Stimulated activated CD8-positive, alpha-beta memory T cell treated with anti-CD3 and anti-CD28 coated beads, Interleukin-12 subunit alpha, Interleukin-12 subunit beta, amount 100 ng/mL, for 4 hours (primary cell): ENCODE measurements around the gene C17orf67.
A peak's percentile ranks its signal among the peaks of the same experiment; 100 is the strongest.

Experiments used
- DNase-seq: peaks from one replicate; pipeline ENCODE4 v3.0.0-alpha.2; 2020; ENCODE audit warnings: low read depth

C17orf67 gene

GRCh38 chr17:56808503-56808902, 25.2 kb downstream of the C17orf67 start:
- DNase-seq: no peak

- DNase-seq: no peak
Measured at GRCh38 chr17:56807723-56808122, 26.0 kb downstream of the C17orf67 start.

- DNase-seq: no peak
Measured at GRCh38 chr17:56806949-56807348, 26.8 kb downstream of the C17orf67 start.

GRCh38 chr17:56804454-56804853, 29.3 kb downstream of the C17orf67 start:
- no peak for DNase-seq

GRCh38 chr17:56803071-56803470, 30.6 kb downstream of the C17orf67 start:
- DNase-seq: no peak

GRCh38 chr17:56801459-56802178, 32.1 kb downstream of the C17orf67 start:
- DNase-seq: no peak

- no peak for DNase-seq
Measured at GRCh38 chr17:56798916-56799315, 34.8 kb downstream of the C17orf67 start.

GRCh38 chr17:56796536-56796935, 37.2 kb downstream of the C17orf67 start:
- DNase-seq: no peak

- DNase-seq: no peak
Measured at GRCh38 chr17:56795221-56795865, 38.4 kb downstream of the C17orf67 start.

- DNase-seq: no peak
Measured at GRCh38 chr17:56793957-56794356, 39.8 kb downstream of the C17orf67 start.

- DNase-seq: no peak
Measured at GRCh38 chr17:56793531-56793930, 40.2 kb downstream of the C17orf67 start.

GRCh38 chr17:56792267-56792666, 41.5 kb downstream of the C17orf67 start:
- no peak for DNase-seq

- peak; percentile 13 for DNase-seq
Measured at GRCh38 chr17:56786989-56787482, 46.7 kb downstream of the C17orf67 start.

- DNase-seq: no peak
Measured at GRCh38 chr17:56785997-56786680, 47.6 kb downstream of the C17orf67 start.

- no peak for DNase-seq
Measured at GRCh38 chr17:56785405-56785804, 48.3 kb downstream of the C17orf67 start.

GRCh38 chr17:56782338-56782737, 51.4 kb downstream of the C17orf67 start:
- no peak for DNase-seq

GRCh38 chr17:56781906-56782305, 51.8 kb downstream of the C17orf67 start:
- no peak for DNase-seq

- peak; percentile 75 for DNase-seq
Measured at GRCh38 chr17:56779898-56780777, 53.6 kb downstream of the C17orf67 start.

- no peak for DNase-seq
Measured at GRCh38 chr17:56779322-56779721, 54.4 kb downstream of the C17orf67 start.

- no peak for DNase-seq
Measured at GRCh38 chr17:56778898-56779297, 54.8 kb downstream of the C17orf67 start.

GRCh38 chr17:56777859-56778258, 55.9 kb downstream of the C17orf67 start:
- no peak for DNase-seq

GRCh38 chr17:56774650-56775049, 59.1 kb downstream of the C17orf67 start:
- no peak for DNase-seq
